GM19035 (cell line): ENCODE data around the gene NTN4.
"Not testable (repeated sequence)": the region's sequence is repeated elsewhere in the genome, so short reads cannot be mapped to it uniquely, and the experiment has no call there.

ENCODE experiments used
- ATAC-seq: cut with Tn5 transposase; IDR thresholded peaks from one replicate; pipeline ENCODE4 v1.9.1; 2021; ENCODE audit not compliant: unreplicated experiment

NTN4 gene

DNA sequence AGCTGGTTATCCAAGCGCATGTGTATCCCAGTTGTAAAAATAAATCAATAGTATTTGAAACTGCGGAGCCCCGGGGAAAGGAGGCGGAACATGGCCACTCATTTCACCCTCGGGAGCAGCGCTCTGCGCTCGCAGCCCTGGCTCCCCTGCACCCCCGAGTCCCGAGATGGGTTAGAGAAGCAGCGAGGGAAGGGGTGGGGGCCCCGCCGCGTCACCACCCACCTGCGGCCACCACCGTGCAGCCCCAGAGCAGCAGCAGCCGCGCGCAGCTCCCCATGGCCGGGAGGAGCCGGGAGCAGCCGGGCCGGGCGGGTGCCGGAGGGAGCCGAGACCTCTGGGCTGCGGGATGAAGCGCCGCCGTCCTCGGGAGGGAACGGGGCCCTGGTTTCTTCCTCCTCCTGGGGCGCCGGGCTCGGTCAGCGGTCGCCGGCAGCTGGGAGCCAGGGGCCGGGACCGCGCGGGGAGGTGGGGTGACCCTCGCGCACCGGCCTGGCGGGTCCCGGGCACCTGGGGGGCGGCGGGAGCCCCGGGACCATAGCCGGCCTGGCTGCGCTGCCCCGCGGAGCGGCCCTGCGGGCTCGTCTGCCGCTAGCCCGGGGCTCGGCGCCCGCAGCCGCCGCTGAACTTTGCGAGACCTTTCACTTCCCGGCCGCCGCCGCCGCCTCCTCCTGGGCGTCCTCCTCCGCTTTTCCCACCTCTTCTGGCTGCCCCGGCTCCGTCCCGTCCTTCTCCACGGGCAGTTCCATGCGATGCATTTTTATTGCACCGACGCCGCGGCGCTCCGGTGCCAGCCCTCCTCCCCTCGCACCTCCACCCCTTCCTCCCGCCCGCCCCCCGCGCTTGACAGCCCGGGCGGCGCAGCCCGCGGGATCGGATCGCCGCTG lies at the start of gene NTN4:
TSS of gene NTN4 (minus strand) at position 732 of the 884 bp plus-strand sequence. CDS start at position 277, 455 bp downstream.
- ATAC-seq: peak; percentile 51

- ATAC-seq: no peak
These were observed 47.6 kb upstream of the NTN4 start for GRCh38 chr12:95838125-95838524.

- no peak for ATAC-seq
These were observed 46.9 kb upstream of the NTN4 start for GRCh38 chr12:95837240-95838038.

DNA sequence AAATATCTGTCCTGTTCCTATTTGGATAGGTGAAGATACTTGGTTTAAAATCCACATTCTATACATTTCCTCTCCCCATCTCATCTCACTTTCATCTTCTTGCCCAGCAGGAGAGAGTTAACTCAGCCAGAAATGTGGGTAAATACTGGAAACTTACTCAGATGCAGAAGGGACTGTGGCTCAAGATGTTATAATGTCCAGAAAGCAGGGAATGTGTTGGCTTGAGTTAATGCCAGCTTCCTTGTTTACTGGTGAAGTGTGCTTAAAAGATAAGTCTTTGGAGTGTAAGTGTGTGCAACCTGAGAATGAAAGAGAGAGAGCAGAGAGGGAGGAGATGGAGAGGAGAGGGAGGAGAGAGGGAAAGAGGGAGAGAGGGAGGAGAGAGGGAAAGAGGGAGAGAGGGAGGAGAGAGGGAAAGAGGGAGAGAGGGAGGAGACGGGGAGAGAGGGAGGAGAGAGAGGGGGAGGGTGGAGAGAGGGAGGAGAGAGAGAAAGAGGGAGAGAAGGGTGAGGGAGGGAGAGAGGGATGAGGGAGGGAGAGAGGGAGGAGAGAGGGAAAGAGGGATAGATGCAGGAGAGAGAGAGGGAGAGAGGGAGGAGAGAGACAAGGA lies 46.2 kb upstream of the NTN4 start:
- no peak for ATAC-seq

GRCh38 chr12:95836185-95836609 lies 45.6 kb upstream of the NTN4 start:
- ATAC-seq: no peak

GRCh38 chr12:95834572-95834971 lies 44.0 kb upstream of the NTN4 start:
- ATAC-seq: no peak

DNA sequence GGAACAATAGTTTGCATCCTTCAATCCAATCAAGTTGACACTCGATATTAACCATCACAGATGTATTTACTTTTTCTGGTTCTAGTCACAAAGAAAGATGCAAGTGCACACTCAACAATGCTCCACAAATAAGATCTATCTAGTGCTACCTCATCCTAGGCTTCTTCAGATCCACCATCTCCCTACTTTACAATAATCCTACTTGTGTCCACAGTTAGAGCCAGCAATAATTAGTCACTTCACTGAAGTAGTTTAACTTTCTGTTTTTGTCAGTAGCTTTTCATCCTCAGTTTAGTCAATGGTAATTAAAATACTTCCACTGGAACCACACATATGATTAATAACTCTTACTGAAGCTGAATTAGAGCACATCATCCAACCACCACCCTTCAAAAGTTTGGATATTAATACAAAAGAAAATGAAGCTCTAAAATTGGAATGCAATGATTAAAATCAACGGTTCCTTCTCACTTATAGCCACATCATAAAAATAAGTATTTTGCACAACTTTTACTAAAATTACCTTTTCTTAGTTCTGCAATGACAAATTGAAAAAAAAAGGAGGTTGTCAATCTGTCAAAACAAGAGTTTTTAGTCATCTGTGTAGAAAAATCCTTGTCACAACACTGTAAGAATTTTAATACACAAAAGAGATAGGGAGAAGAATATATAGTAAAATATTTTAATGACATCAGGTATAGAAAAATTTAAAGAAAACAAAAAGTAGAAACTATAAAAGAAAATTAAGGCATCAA lies 39.9 kb upstream of the NTN4 start:
- no peak for ATAC-seq

GRCh38 chr12:95829395-95829794 lies 38.8 kb upstream of the NTN4 start:
- ATAC-seq: no peak

GRCh38 chr12:95820096-95820703 lies 29.6 kb upstream of the NTN4 start:
- no peak for ATAC-seq

GRCh38 chr12:95815632-95816212 lies 25.2 kb upstream of the NTN4 start:
- no peak for ATAC-seq

DNA sequence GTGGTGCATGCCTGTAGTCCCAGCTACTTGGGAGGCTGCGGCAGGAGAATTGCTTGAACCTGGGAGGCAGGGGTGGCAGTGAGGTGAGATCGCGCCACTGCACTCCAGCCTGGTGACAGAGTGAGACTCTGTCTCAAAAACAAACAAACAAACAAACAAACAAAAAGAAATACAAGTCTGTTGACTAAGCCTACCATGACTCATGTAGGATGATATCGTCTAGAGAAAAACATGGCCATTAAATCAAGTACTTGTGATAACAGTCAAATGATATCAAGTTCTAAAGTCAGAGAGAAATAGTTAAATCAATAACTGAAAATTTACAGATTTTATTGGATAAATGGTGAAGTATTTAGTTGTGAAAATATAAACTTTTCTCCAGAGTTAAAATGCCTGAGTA lies 21.6 kb upstream of the NTN4 start:
- not testable (repeated sequence) for ATAC-seq

- no peak for ATAC-seq
These were observed 19.8 kb upstream of the NTN4 start for GRCh38 chr12:95810411-95810810.

DNA sequence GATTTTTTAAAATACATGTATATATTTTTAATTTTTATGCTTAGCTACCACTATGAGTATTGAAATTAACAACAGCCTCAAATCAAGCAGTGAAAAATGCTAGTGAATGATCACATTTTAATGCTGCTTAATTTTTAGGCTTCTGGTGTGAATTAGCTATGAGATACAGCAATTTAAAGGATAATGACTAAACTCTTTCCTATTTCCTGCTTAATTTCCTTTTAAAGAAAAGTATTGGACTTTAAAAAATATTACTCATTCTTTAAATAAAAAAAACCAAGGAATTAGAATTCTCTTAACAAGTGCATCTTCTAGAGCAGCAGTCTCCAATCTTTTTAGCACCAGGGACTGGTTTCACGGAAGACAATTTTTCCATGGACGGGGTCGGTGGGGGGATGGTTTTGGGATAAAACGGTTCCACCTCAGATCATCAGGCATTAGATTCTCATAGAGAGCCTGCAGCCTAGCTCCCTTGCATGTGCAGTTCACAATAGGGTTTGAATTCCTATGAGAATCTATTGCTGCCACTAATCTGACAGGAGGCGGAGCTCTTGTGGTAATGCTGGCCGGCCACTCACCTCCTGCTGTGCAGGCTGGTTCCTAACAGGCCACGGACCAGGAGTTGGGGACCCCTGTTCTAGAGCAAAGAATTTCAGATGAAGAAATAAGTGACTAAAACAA lies 18.6 kb upstream of the NTN4 start:
- ATAC-seq: no peak

GRCh38 chr12:95808146-95808545 lies 17.6 kb upstream of the NTN4 start:
- ATAC-seq: no peak

DNA sequence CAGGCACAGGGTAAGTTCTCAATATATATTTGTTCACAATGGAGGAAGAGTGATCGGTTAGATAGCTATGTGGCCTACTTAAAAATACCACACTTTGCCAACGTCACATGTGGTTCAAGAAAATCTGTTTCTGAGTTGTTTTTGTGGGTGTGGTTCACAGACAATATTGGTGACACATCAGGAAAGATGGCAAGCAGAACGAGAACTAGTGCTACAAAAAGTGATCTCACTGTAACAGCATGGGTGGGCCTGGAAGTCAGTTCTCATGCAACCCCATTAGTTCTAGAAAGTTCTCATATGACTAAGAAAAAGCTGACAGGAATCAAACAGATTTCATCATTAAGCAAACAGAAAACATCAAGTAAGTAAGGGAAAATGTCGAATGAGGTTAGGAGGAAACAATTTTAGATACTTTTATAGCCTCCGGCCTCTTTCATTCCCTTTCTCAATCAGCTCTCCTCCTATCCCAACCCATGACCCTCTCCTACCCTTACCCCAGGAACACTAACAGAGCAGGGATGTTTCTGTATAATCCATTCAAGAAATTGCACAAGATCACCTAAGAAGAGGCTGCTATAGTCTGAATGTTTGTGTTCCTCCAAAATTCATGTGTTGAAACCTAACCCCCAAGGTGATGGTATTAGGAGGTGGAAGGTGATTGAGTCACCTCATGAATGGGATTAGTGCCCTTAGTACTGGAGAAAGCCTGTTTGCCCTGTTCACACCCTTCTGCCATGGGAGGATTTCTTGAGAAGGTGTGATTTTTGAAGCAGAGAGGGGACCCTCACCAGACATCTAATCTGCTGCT lies 15.5 kb upstream of the NTN4 start:
- no peak for ATAC-seq

DNA sequence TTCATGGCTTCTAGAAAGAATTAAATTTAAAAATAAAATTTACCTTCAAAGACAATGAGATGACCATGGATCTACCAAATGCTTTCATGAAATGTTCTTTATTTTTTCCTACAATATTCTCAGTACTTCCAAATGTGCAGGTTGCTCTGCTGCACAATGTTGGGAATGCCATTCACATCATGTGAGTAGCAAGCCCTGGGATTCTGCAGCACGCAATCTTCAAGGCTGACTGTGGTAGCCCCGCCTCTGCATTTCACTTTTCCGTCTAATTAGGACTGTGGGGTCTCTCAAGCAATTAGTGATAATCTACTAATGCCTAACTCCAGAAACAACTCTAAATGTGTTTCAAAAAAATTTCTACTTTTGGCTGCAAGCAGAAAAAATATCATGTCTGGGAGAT lies 13.7 kb upstream of the NTN4 start:
- no peak for ATAC-seq

DNA sequence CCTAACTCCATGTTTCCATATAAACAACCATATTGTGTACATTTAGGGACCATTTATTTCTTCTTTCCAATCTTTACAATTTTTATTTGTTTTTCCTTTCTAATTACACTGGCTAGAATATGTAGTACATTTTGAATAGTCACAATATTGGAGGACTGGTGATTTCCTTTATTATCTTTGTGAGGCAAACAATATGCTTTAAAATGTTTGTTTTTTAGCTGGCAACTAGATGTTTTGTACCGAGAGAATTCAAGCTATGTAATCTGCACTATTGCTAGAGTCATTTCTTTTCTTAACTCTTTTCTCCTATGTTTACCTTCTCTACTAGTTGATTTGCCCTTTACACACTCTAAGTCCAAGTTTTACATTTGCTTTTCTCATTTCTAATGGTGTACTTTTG lies 13.3 kb upstream of the NTN4 start:
- no peak for ATAC-seq

DNA sequence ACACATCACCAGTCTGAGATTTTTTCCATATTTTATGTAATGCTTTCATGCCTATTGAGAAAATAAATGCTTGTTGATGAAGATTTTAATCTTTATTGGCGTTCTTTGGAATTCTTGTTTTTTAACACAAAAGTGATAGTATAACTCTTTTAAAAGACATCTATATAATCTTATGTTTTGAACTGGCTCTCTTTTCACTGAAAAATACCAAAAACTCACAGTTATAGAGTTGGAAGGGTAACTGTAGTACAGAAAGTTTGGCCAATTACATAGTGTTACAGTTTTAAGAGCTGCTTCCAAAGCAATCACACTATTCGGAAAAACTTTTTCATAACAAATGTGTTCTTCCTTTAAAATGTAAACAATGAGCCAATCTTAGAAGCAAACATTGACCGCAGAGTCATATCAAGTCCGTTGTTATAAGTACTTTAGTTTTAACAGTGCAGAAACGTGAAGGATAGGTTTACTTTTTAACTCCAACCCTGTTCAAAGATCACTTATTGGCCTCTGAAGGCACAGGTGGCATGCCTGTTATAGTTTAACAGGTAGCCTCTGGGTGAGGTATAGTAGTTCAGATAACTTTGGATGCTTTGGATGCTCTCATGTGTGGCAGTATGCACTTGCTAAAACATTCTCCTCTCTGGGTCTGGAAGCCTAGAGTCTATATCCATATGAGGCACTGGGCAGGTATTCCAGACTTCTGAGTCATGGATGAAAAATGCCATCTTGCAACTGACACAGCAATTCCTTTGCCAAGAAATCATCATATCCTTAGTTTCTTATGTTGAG lies 12.1 kb upstream of the NTN4 start:
- no peak for ATAC-seq
